Fibroblast of lung (primary cell): ENCODE measurements around the gene HNRNPAB.

ENCODE experiments used
- CTCF ChIP-seq, 2 donors: IDR thresholded peaks in 1 of 2; conservative IDR thresholded peaks in 1 of 2; 1 replicate in 1 of 2; 2 replicates in 1 of 2; pipeline ENCODE4 v1.5.1; 2011 to 2012; ENCODE audit warnings: low read length in 2 of 2, control low read depth in 1 of 2, inconsistent platforms in 1 of 2, low read depth in 1 of 2, mild to moderate bottlenecking in 1 of 2
- EZH2 ChIP-seq: IDR thresholded peaks from 2 replicates; pipeline ENCODE4 v1.5.1; 2012; ENCODE audit warnings: low read length, control low read depth, mild to moderate bottlenecking; ENCODE audit errors: missing control alignments

- TF ChIP-seq CTCF (conservative IDR thresholded peaks at IDR 0.05 in 1 of 2, IDR thresholded peaks at IDR 0.05 in 1 of 2; ENCODE audit: low read depth in 1 of 2, low read length in 2 of 2) = no peak
- no peak for TF ChIP-seq EZH2
Observed at GRCh38 chr5:178180141-178180863, 24.0 kb upstream of the HNRNPAB start.
